Measurements from ENCODE around the gene STK10. TPM values are rescaled to one million over a fixed set of nuclear protein-coding genes. Genes with fewer than 3 reads are reported as not detected.

Gene STK10
- polyA plus RNA-seq, 3 donors = 21.5 to 180 (median 47.4) TPM

DNA sequence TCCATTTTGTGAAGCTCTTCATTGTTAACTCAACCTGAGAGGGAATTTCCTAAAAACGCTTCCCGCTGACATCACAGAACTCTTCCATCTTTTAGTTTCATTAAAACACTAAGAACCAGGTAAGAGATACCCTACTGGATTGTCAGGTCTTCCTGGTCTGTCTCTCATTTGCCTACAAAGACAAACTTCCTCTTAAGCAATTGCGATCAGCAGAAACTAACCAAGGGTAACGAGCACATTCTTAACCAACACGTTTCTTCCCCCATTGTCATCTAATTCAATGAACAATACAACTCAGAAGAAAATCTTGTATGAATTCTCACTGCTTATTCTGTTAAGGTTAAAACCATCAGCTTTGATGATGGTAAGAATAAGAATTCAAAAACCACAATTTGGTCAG, 188.1 kb downstream of the STK10 start:
- intact Hi-C loops (cut with micrococcal nuclease) = loop anchor here in 1 of 2 donors (10.0 kb wide), 1 partner anchor 105 kb away; no protein-coding TSS in a partner anchor
- H3K4me2 ChIP-seq (replicated peaks; ENCODE audit: extremely low read depth, low read length, poor library complexity, severe bottlenecking) = peak overlapping the region; percentile 2
- peaks cover 15% of the 10 kb centered on the region in 2 donors for H3K36me3 Mint-ChIP-seq
- H3K27me3 Mint-ChIP-seq (ENCODE audit: low read depth in 3 of 3) = no peaks in the 10 kb centered on the region
- DNase-seq = peak in 2 of 3 donors; percentile 29 to 39
- H3K36me3 ChIP-seq (replicated peaks in 1 of 2; ENCODE audit: control insufficient read depth in 1 of 2, insufficient read depth in 2 of 2, low read length in 2 of 2) = peaks cover 0 to 21% of the 10 kb centered on the region in 2 donors
- H2AFZ ChIP-seq (ENCODE audit: insufficient read depth, low read depth, low read length, poor library complexity, severe bottlenecking) = no peak overlapping the region
- no peak overlapping the region for H3K9ac ChIP-seq (ENCODE audit: insufficient read depth, low read length, poor library complexity, severe bottlenecking)
- TF ChIP-seq, protein P1, sequence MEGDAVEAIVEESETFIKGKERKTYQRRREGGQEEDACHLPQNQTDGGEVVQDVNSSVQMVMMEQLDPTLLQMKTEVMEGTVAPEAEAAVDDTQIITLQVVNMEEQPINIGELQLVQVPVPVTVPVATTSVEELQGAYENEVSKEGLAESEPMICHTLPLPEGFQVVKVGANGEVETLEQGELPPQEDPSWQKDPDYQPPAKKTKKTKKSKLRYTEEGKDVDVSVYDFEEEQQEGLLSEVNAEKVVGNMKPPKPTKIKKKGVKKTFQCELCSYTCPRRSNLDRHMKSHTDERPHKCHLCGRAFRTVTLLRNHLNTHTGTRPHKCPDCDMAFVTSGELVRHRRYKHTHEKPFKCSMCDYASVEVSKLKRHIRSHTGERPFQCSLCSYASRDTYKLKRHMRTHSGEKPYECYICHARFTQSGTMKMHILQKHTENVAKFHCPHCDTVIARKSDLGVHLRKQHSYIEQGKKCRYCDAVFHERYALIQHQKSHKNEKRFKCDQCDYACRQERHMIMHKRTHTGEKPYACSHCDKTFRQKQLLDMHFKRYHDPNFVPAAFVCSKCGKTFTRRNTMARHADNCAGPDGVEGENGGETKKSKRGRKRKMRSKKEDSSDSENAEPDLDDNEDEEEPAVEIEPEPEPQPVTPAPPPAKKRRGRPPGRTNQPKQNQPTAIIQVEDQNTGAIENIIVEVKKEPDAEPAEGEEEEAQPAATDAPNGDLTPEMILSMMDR (IDR thresholded peaks at IDR 0.05) = no peak
- H3K27ac ChIP-seq (ENCODE audit: low read depth in 1 of 2, low read length in 2 of 2) = peak overlapping the region in 1 of 2 donors; percentile 20
- H3K79me2 ChIP-seq (ENCODE audit: insufficient read depth, low read length) = peaks cover 100% of the 10 kb centered on the region
- 50% methylated on average over 4 of the region's 5 CpGs for WGBS (ENCODE audit: insufficient coverage)
- H3K27ac Mint-ChIP-seq = peak overlapping the region in 6 of 7 donors; percentile 11 to 80 (median 54)
- no peaks in the 10 kb centered on the region for H3K27me3 ChIP-seq (ENCODE audit: control insufficient read depth in 2 of 2, insufficient read depth in 2 of 2, low read length in 2 of 2)
- H3K4me3 Mint-ChIP-seq = peak overlapping the region in 1 of 2 donors; percentile 18
- peaks cover 96% of the 10 kb centered on the region for H4K20me1 ChIP-seq (ENCODE audit: insufficient read depth, low read length)
- no peaks in the 10 kb centered on the region for H3K9me3 Mint-ChIP-seq
- H3K4me3 ChIP-seq (replicated peaks in 1 of 3; ENCODE audit: low read depth in 2 of 3, low read length in 3 of 3) = no peak overlapping the region
- H3K4me1 ChIP-seq (ENCODE audit: control insufficient read depth in 1 of 2, insufficient read depth in 2 of 2, low read length in 2 of 2) = peaks cover 39 to 45% of the 10 kb centered on the region in 2 donors
- no peaks in the 10 kb centered on the region for H3K9me3 ChIP-seq (replicated peaks in 1 of 2; ENCODE audit: control insufficient read depth in 1 of 2, insufficient read depth in 1 of 2, low read length in 2 of 2)
- peaks cover 44% of the 10 kb centered on the region for H3K4me1 Mint-ChIP-seq

DNA sequence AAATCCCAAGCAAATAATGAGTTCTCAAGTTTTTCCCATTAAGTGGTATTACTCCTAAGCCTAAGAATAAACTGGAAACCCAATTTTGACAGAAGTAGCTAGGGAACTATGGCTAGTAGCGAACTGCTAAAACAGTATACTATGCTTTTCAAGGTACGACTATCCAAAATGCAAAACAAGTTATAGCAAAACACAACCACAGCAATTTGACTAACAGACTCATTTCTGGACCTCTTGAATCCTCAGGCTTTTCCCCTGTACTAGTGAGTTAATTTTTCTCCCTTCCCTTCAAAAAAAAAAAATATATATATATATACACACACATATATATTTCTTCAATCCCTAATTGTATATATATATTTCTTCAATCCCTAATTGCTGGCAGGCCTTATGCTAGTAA, 188.9 kb downstream of the STK10 start:
- no CpG with 5 or more reads among the region's 2 CpGs for WGBS (ENCODE audit: insufficient coverage)
- peaks cover 20% of the 10 kb centered on the region in 2 donors for H3K36me3 Mint-ChIP-seq

More for the DNA sequence above, 188.9 kb downstream of the STK10 start:
- Histone ChIP-seq H2AFZ (ENCODE audit: insufficient read depth, low read depth, low read length, poor library complexity, severe bottlenecking) (no peak overlapping the region), H3K36me3 (replicated peaks in 1 of 2; ENCODE audit: control insufficient read depth in 1 of 2, insufficient read depth in 2 of 2, low read length in 2 of 2) (peaks cover 2 to 29% of the 10 kb centered on the region in 2 donors), H3K27me3 (ENCODE audit: control insufficient read depth in 2 of 2, insufficient read depth in 2 of 2, low read length in 2 of 2) (no peaks in the 10 kb centered on the region), H3K4me2 (replicated peaks; ENCODE audit: extremely low read depth, low read length, poor library complexity, severe bottlenecking) (no peak overlapping the region), H3K9me3 (replicated peaks in 1 of 2; ENCODE audit: control insufficient read depth in 1 of 2, insufficient read depth in 1 of 2, low read length in 2 of 2) (no peaks in the 10 kb centered on the region), H3K79me2 (ENCODE audit: insufficient read depth, low read length) (peaks cover 100% of the 10 kb centered on the region), H3K9ac (ENCODE audit: insufficient read depth, low read length, poor library complexity, severe bottlenecking) (no peak overlapping the region), H3K27ac (ENCODE audit: low read depth in 1 of 2, low read length in 2 of 2) (no peak overlapping the region), H3K4me3 (replicated peaks in 1 of 3; ENCODE audit: low read depth in 2 of 3, low read length in 3 of 3) (no peak overlapping the region), H3K4me1 (ENCODE audit: control insufficient read depth in 1 of 2, insufficient read depth in 2 of 2, low read length in 2 of 2) (peaks cover 33 to 37% of the 10 kb centered on the region in 2 donors), H4K20me1 (ENCODE audit: insufficient read depth, low read length) (peaks cover 99% of the 10 kb centered on the region)
- H3K9me3 Mint-ChIP-seq = no peaks in the 10 kb centered on the region
- H3K27ac Mint-ChIP-seq = peak overlapping the region in 1 of 7 donors; percentile 43
- intact Hi-C loops (cut with micrococcal nuclease) = no loop called here
- H3K4me1 Mint-ChIP-seq = peaks cover 40% of the 10 kb centered on the region
- no peak for DNase-seq
- TF ChIP-seq, protein P1 (IDR thresholded peaks at IDR 0.05) = no peak
- H3K4me3 Mint-ChIP-seq = no peak overlapping the region
- H3K27me3 Mint-ChIP-seq (ENCODE audit: low read depth in 3 of 3) = no peaks in the 10 kb centered on the region
